K562 (cell line): Measurements from ENCODE around the gene MDC1. TPM values are rescaled to one million over a fixed set of nuclear protein-coding genes. Genes with fewer than 3 reads are reported as not detected.

Experiments
- ATAC-seq: fragments of 200-7000 bp; cut with Tn5 transposase; 3 replicates; pipeline ENCODE4 v1.9.1; 2020; ENCODE audit warnings: moderate library complexity
- BruUV-seq: library from RNA; stranded (reverse); fragments of 400-500 nt; replicated peaks from 2 replicates; lab custom pipeline; 2021; lab: Mats Ljungman, UMichigan
- CTCF ChIA-PET: fragments of 300-600 bp; formaldehyde crosslinking; extraction: SDS; loops from one replicate; lab custom pipeline; 2021; ENCODE audit warnings: low intra/inter-chr PET ratio; lab: Yijun Ruan, JAX
- POLR2A ChIA-PET: fragments of 300-600, 350-650 bp; sonication (Branson Sonifier 250); formaldehyde crosslinking; extraction: SDS; loops from one replicate; lab custom pipeline; 2021; ENCODE audit warnings: antibody characterized with exemption, inconsistent platforms; lab: Yijun Ruan, JAX
- DNase-seq, 4 experiments: peaks; one replicate each; pipeline versions ENCODE4 v3.0.0 to v3.0.0-alpha.2; 2011 to 2018; ENCODE audit warnings: low spot score in 3 of 4, mixed read lengths in 3 of 4; ENCODE audit errors: extremely low read depth in 1 of 4
- FAIRE-seq: peaks from 2 replicates; lab custom pipeline; 2011; peaks lifted over from hg19 to GRCh38; lab: Jason Lieb, UNC
- H2AFZ ChIP-seq: 2 replicates; pipeline ENCODE4 v1.6.0; 2011; ENCODE audit warnings: low read depth, low read length, control low read depth, inconsistent platforms
- H3K27ac ChIP-seq: fragments of 200-600 bp; 3 replicates; pipeline ENCODE4 v1.8.0; 2011; ENCODE audit warnings: low read depth, mild to moderate bottlenecking, control low read depth, inconsistent platforms, low read length, moderate library complexity, mixed read lengths; ENCODE audit errors: extremely low read depth
- H3K27me3 ChIP-seq, 2 experiments: fragments of 300-600 bp in 1 of 2; 2 replicates in 1 of 2; 3 replicates in 1 of 2; pipeline versions ENCODE4 v1.6.0 to v1.8.0; 2011; ENCODE audit warnings: inconsistent platforms in 2 of 2, low read length in 2 of 2, mild to moderate bottlenecking in 1 of 2, mixed read lengths in 1 of 2, moderate library complexity in 1 of 2; ENCODE audit not compliant: control insufficient read depth in 2 of 2, insufficient read depth in 2 of 2
- H3K36me3 ChIP-seq: fragments of 300-600 bp; 3 replicates; pipeline ENCODE4 v1.8.0; 2011; ENCODE audit warnings: mild to moderate bottlenecking, low read length, inconsistent platforms; ENCODE audit not compliant: control insufficient read depth, insufficient read depth
- H3K4me1 ChIP-seq, 2 experiments: fragments of 200-600 bp in 1 of 2; replicated peaks in 1 of 2; 2 replicates in 1 of 2; 3 replicates in 1 of 2; pipeline versions ENCODE4 v1.5.1 to v1.8.0; 2011; ENCODE audit warnings: inconsistent platforms in 2 of 2, low read length in 2 of 2, mild to moderate bottlenecking in 1 of 2, mixed read lengths in 1 of 2, moderate library complexity in 1 of 2; ENCODE audit not compliant: control insufficient read depth in 2 of 2, insufficient read depth in 2 of 2
- H3K4me2 ChIP-seq: 2 replicates; pipeline ENCODE4 v1.6.1; 2011; ENCODE audit warnings: low read length, control low read depth, inconsistent platforms, mixed read lengths; ENCODE audit not compliant: insufficient read depth
- H3K4me3 ChIP-seq: fragments of 200-600 bp; sonication (generic), shearing (Covaris generic); 2 replicates; pipeline ENCODE4 v1.5.1; 2016; ENCODE audit warnings: control low read depth, inconsistent platforms
- H3K79me2 ChIP-seq: fragments of 200-600 bp; 3 replicates; pipeline ENCODE4 v1.8.0; 2011; ENCODE audit warnings: low read length, inconsistent platforms; ENCODE audit not compliant: control insufficient read depth, insufficient read depth
- H3K9ac ChIP-seq, 2 experiments: 2 replicates each; pipeline versions ENCODE4 v1.6.0 to v1.6.1; 2011; ENCODE audit warnings: low read depth in 2 of 2, low read length in 2 of 2, control low read depth in 1 of 2, inconsistent platforms in 1 of 2, mild to moderate bottlenecking in 1 of 2, mixed read lengths in 1 of 2; ENCODE audit not compliant: insufficient read depth in 1 of 2
- H3K9me1 ChIP-seq: one replicate; pipeline ENCODE4 v1.6.0; 2011; ENCODE audit warnings: inconsistent platforms, mild to moderate bottlenecking, low read length, moderate library complexity; ENCODE audit not compliant: control insufficient read depth, insufficient read depth
- H3K9me3 ChIP-seq: replicated peaks from 2 replicates; pipeline ENCODE4 v1.5.1; 2011; ENCODE audit warnings: low read depth, low read length, inconsistent platforms; ENCODE audit not compliant: control insufficient read depth, insufficient read depth
- H4K20me1 ChIP-seq: replicated peaks from 2 replicates; pipeline ENCODE4 v1.6.1; 2011; ENCODE audit warnings: low read length, inconsistent platforms, mixed read lengths; ENCODE audit not compliant: control insufficient read depth, insufficient read depth
- EGR1 ChIP-seq: fragments of 450-650 bp; conservative IDR thresholded peaks from 2 replicates; pipeline ENCODE4 v1.6.1; 2017; ENCODE audit warnings: mild to moderate bottlenecking
- HDAC2 ChIP-seq: fragments of 450-650 bp; IDR thresholded peaks from 2 replicates; pipeline ENCODE4 v1.6.1; 2016; ENCODE audit warnings: mild to moderate bottlenecking
- JUND ChIP-seq, 2 experiments: IDR thresholded peaks; 2 replicates in 1 of 2; 3 replicates in 1 of 2; pipeline ENCODE4 v1.6.1; 2011; ENCODE audit warnings: borderline replicate concordance in 2 of 2, low read depth in 2 of 2, low read length in 2 of 2, improper control_type of control experiment in 1 of 2, missing biosample characterization in 1 of 2, missing genetic modification characterization in 1 of 2, missing genetic modification reagents in 1 of 2
- KAT2B ChIP-seq: IDR thresholded peaks from one replicate; pipeline ENCODE4 v1.6.1; 2012; ENCODE audit warnings: low read depth, mild to moderate bottlenecking, control low read depth, inconsistent platforms, low read length, moderate library complexity
- KDM1A ChIP-seq, 2 experiments: fragments of 450-650 bp; IDR thresholded peaks; 2 replicates each; pipeline ENCODE4 v1.6.1; 2016; ENCODE audit warnings: mild to moderate bottlenecking in 2 of 2
- MEIS2 ChIP-seq: fragments of 450-650 bp; IDR thresholded peaks from 2 replicates; pipeline ENCODE4 v1.6.1; 2014; ENCODE audit warnings: mild to moderate bottlenecking; ENCODE audit not compliant: partially characterized antibody
- MTA2 ChIP-seq: fragments of 450-650 bp; IDR thresholded peaks from 2 replicates; pipeline ENCODE4 v1.6.1; 2016; ENCODE audit warnings: low read depth
- SMARCA5 ChIP-seq: fragments of 450-650 bp; IDR thresholded peaks from 2 replicates; pipeline ENCODE4 v1.6.1; 2016
- SPI1 ChIP-seq: IDR thresholded peaks from 2 replicates; pipeline ENCODE4 v1.6.1; 2011; ENCODE audit warnings: low read depth, low read length, control low read depth, borderline replicate concordance
- TEAD1 ChIP-seq, 2 experiments: fragments of 450-650 bp in 1 of 2; sonication (generic) in 1 of 2; formaldehyde crosslinking; IDR thresholded peaks; 2 replicates each; pipeline versions ENCODE4 v1.4.0 to v1.8.0; 2020 to 2022; ENCODE audit warnings: mild to moderate bottlenecking in 2 of 2, missing genetic modification reagents in 1 of 2
- WGBS: fragments of 100-300 bp; shearing (Covaris generic); methylation state at CpG from one replicate; pipeline ENCODE4 v1.1.6; 2016; ENCODE audit warnings: low coverage, mixed read lengths; ENCODE audit not compliant: insufficient coverage; ENCODE audit errors: missing lambda C conversion rate; 5-methylcytosine and 5-hydroxymethylcytosine counted together
- in situ Hi-C: fragments of 300-500 bp; cut with MboI; formaldehyde crosslinking; loops from 4 replicates; pipeline ENCODE4 v1.15.0; 2018; ENCODE audit warnings: inconsistent platforms, mixed read lengths
- intact Hi-C: fragments of 100-400 bp; cut with micrococcal nuclease; formaldehyde crosslinking; loops from 2 replicates; pipeline ENCODE4 v1.14.2; 2022
- polyA plus RNA-seq, 8 experiments: library from polyadenylated mRNA; depleted of rRNA in 4 of 8; stranded (reverse) in 5 of 8; unstranded in 3 of 8; fragments of >200 nt; fragmentation: Nextera tagmentation in 2 of 8; fragmentation: Illumina TruSeq in 1 of 8; extraction: Ambion mirVana in 2 of 8; extraction: Trizol in 1 of 8; gene quantifications; 2 replicates each; pipeline versions ENCODE4 v1.2.1 to v1.2.3, GENCODE V29; 2011 to 2014; ENCODE audit warnings: inconsistent platforms in 1 of 8, missing spikeins in 1 of 8
- total RNA-seq, 7 experiments: library from RNA; depleted of rRNA in 6 of 7; stranded (reverse); fragments of >200 nt in 6 of 7; fragmentation: Illumina TruSeq in 2 of 7; extraction: Trizol in 2 of 7; gene quantifications; 2 replicates each; pipeline versions ENCODE4 v1.2.1 to v1.2.3, GENCODE V29; 2011 to 2021; ENCODE audit warnings: low replicate concordance in 1 of 7
- TF ChIP-seq, protein P1 (sequence below), 2 experiments: IDR thresholded peaks in 1 of 2; conservative IDR thresholded peaks in 1 of 2; 2 replicates each; pipeline ENCODE4 v1.6.1; 2016; ENCODE audit warnings: low read depth in 2 of 2, mild to moderate bottlenecking in 1 of 2, missing compliant biosample characterization in 1 of 2, missing genetic modification characterization in 1 of 2, moderate library complexity in 1 of 2
- TF ChIP-seq, protein P2 (sequence below), 3 experiments: fragments of 200-800 bp in 1 of 3; sonication (Bioruptor generic) in 1 of 3; sonication (generic) in 1 of 3; formaldehyde crosslinking in 1 of 3; IDR thresholded peaks; 2 replicates each; pipeline versions ENCODE4 v1.6.1 to v1.8.0; 2016 to 2022; ENCODE audit warnings: mild to moderate bottlenecking in 2 of 3, missing compliant biosample characterization in 2 of 3, missing genetic modification characterization in 2 of 3, missing genetic modification reagents in 1 of 3
- TF ChIP-seq, protein P3 (sequence below), 3 experiments: IDR thresholded peaks in 2 of 3; conservative IDR thresholded peaks in 1 of 3; 2 replicates each; pipeline ENCODE4 v1.5.1; 2011 to 2012; ENCODE audit warnings: low read length in 3 of 3, mild to moderate bottlenecking in 3 of 3, control low read depth in 2 of 3, improper control_type of control experiment in 1 of 3, inconsistent platforms in 1 of 3, low read depth in 1 of 3, mixed read lengths in 1 of 3, moderate library complexity in 1 of 3; ENCODE audit not compliant: insufficient read depth in 2 of 3

Gene MDC1
- total and polyA plus RNA-seq, 9 of the 15 experiments (the other 6 are each of a cell fraction or from before 2014, with no cell fraction given) = 8.2 to 114 (median 20.0) TPM

DNA sequence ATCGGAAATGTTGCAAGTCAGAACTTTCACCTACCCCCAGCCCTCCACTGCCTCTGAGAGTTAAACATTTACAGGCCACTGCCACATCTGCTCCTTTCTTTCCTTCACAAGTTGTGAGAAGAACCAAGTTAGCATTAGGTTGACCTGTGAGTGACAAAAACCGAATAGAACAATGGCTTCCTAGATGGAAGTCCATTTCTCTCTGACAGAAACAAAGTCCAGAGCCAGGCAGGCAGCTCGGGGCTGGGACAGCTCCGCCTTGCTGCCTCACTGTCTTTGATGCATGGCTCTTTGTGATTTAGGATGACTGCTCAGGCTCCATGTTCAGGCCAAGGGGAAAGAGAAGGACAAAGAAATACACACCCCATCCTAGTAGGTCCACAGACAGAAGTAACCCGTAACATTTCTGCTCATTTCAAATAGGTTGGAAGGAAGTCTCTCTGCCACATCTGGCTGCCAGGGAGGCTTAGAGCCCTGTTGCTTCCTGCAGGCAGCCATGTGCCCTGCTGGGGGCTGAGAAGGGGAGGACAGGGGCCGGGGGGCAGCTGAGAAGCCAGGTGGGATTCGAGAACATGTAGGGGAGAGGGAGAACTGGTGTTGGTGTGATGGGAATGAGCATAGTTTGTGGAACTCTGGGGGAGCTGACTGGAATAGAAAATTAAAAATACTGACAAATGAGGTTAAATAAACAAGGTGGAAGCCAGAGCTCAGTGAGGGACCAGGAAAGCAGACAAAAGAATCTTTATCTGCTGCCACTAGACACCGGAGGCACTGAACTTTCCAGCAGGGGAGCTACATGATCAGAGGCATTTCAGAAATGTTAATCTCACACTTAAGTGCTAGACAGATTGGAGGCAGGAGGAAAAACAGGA lies 46.8 kb upstream of the MDC1 start:
- peak; percentile 61 for ATAC-seq
- POLR2A ChIA-PET = interaction anchor here (0.7 to 1.3 kb wide), 5 partner anchors 8 to 149 kb away, joined by 3 to 7 read pairs (median 3); no protein-coding TSS in a partner anchor
- Histone ChIP-seq H3K79me2 (no peaks in the 10 kb centered on the region), H4K20me1 (no peaks in the 10 kb centered on the region), H3K4me1 (peaks cover 29 to 41% of the 10 kb centered on the region in 2 experiments), H3K36me3 (no peaks in the 10 kb centered on the region), H3K9me1 (no peaks in the 10 kb centered on the region), H2AFZ (peak overlapping the region; percentile 72), H3K4me2 (no peak overlapping the region), H3K27ac (0 out of 3 replicates have a peak overlapping the region, but pooled peaks have one; percentile 14), H3K9me3 (no peaks in the 10 kb centered on the region), H3K4me3 (no peak overlapping the region), H3K27me3 (no peaks in the 10 kb centered on the region; a peak in 1 of 5 replicates), H3K9ac (peak overlapping the region in 1 of 2 experiments; percentile 59; a peak in 1 of 4 replicates)
- BruUV-seq = no TSS peak
- intact Hi-C loops (no loop called here), in situ Hi-C loops (no loop called here)
- 41% methylated on average over 6 of the region's 8 CpGs for WGBS
- DNase-seq = peak in 2 of 4 experiments; percentile 58 to 60
- peak; percentile 44 for FAIRE-seq
- CTCF ChIA-PET = no interaction called here
- TF ChIP-seq SPI1 (peak; percentile 71), EGR1 (no peak), SMARCA5 (peak; percentile 23; the same call in 1 of the 2 replicates), KAT2B (no peak), JUND (IDR thresholded peaks at IDR 0.05; ENCODE audit: borderline replicate concordance, low read depth, low read length) (peak; percentile 34; the same call in 1 of the 2 replicates), JUND (tag; IDR thresholded peaks at IDR 0.05; ENCODE audit: borderline replicate concordance, low read depth, low read length) (no peak), TEAD1 (CRISPR knock-in tag; IDR thresholded peaks at IDR 0.05) (peak in 1 of 2 experiments; percentile 72; a peak in 1 of 4 replicates), MTA2 (0 out of 2 replicates have a peak, but pooled peaks have one; percentile 1), HDAC2 (0 out of 2 replicates have a peak, but pooled peaks have one; percentile 41), MEIS2 (peak; percentile 31), KDM1A (IDR thresholded peaks at IDR 0.05) (peak; percentile 70 to 82)
- TF ChIP-seq, protein P1, sequence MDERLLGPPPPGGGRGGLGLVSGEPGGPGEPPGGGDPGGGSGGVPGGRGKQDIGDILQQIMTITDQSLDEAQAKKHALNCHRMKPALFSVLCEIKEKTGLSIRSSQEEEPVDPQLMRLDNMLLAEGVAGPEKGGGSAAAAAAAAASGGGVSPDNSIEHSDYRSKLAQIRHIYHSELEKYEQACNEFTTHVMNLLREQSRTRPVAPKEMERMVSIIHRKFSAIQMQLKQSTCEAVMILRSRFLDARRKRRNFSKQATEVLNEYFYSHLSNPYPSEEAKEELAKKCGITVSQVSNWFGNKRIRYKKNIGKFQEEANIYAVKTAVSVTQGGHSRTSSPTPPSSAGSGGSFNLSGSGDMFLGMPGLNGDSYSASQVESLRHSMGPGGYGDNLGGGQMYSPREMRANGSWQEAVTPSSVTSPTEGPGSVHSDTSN (CRISPR knock-in tag; IDR thresholded peaks at IDR 0.05; ENCODE audit: low read depth) = no peak
- TF ChIP-seq, protein P1 (tag; conservative IDR thresholded peaks at IDR 0.05; ENCODE audit: low read depth) = peak; percentile 81
- TF ChIP-seq, protein P2, sequence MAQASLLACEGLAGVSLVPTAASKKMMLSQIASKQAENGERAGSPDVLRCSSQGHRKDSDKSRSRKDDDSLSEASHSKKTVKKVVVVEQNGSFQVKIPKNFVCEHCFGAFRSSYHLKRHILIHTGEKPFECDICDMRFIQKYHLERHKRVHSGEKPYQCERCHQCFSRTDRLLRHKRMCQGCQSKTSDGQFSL (CRISPR knock-in tag; IDR thresholded peaks at IDR 0.05) = no peak
- TF ChIP-seq, protein P2 (tag; IDR thresholded peaks at IDR 0.05) = 0 out of 4 replicates have a peak, but pooled peaks of 1 of the 2 experiments have one; percentile 16
- TF ChIP-seq, protein P3, sequence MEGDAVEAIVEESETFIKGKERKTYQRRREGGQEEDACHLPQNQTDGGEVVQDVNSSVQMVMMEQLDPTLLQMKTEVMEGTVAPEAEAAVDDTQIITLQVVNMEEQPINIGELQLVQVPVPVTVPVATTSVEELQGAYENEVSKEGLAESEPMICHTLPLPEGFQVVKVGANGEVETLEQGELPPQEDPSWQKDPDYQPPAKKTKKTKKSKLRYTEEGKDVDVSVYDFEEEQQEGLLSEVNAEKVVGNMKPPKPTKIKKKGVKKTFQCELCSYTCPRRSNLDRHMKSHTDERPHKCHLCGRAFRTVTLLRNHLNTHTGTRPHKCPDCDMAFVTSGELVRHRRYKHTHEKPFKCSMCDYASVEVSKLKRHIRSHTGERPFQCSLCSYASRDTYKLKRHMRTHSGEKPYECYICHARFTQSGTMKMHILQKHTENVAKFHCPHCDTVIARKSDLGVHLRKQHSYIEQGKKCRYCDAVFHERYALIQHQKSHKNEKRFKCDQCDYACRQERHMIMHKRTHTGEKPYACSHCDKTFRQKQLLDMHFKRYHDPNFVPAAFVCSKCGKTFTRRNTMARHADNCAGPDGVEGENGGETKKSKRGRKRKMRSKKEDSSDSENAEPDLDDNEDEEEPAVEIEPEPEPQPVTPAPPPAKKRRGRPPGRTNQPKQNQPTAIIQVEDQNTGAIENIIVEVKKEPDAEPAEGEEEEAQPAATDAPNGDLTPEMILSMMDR (IDR thresholded peaks at IDR 0.05 in 2 of 3, conservative IDR thresholded peaks at IDR 0.05 in 1 of 3; ENCODE audit: insufficient read depth in 2 of 3, low read depth in 1 of 3, low read length in 3 of 3) = peak; percentile 32 to 48 (median 36); a peak in 3 of 6 replicates
